Mucosa of gallbladder (tissue), 1 donor: ENCODE results near the gene TRPM4. TPM values are rescaled to one million over a fixed set of nuclear protein-coding genes. Genes with fewer than 3 reads are reported as not detected.

Experiments
- DNase-seq: peaks from one replicate; pipeline ENCODE4 v3.0.0-alpha.2; 2020; ENCODE audit warnings: low spot score
- total RNA-seq: library from RNA; stranded (reverse); gene quantifications from one replicate; pipeline ENCODE4 v1.2.1, GENCODE V29; 2021
- donor health status: DM: no; HTN: no; CAD: no.

Gene TRPM4
- total RNA-seq, 1 donor from 2014 or later, result 145 TPM

DNA sequence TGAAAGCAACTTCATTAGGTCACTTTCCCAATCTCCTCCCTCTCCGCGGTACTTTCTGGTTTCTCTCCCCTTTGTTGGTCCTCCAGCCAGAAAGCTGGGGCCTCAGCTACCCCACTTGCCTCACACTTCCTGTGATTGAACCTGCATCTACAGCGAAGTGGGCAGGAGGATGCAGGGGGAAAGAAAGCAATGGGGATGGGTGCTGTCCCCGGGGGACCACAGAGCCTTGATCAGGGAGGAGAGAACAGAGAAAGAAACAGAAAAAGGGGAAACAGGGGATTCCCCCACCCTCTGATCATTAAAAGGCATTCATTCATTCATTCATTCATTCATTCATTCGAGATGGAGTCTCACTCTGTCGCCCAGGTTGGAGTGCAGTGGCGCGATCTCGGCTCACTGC, 74.2 kb downstream of the TRPM4 start:
- DNase-seq, result no peak

DNA sequence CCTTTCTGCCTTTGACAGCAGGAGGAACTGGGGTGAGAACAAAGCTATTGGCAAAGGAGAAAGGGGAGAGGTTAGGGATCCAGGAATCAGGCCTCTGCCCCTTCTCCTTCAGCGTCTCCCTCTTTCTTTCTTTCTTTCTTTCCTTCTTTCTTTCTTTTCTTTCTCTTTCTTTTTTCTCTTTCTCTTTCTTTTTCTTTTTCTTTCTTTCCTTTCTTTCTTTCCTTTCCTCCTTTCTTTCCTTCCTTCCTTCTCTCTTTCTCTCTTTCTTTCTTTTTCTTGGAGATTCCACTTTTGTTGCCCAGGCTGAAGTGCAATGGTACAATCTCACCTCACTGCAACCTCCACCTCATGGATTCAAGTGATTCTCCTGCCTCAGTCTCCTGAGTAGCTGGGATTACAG, 75.6 kb downstream of the TRPM4 start:
- no peak for DNase-seq

- no peak for DNase-seq
Observed at GRCh38 chr19:49241769-49242168, 84.2 kb downstream of the TRPM4 start.

GRCh38 chr19:49243129-49243528, 85.5 kb downstream of the TRPM4 start:
- DNase-seq, result no peak

DNA sequence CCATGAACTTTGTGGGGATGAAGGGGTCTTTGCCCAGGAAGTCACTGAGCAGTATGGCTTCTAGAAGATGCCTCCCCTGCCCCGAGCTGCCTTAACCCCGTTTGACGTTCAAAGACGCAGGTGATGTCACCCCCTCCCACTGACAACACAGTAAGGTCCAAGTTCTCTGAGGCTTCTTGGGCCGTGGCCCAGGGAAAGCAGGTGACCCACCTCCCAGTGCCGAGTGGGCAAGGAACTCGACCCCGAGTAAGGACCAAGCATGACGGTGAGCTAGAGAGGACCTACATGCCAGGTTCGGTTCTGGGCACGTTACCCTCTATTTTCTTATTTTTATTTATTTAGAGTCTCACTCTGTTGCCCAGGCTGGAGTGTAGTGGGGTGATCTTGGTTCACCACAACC, 86.1 kb downstream of the TRPM4 start:
- DNase-seq, result no peak

DNA sequence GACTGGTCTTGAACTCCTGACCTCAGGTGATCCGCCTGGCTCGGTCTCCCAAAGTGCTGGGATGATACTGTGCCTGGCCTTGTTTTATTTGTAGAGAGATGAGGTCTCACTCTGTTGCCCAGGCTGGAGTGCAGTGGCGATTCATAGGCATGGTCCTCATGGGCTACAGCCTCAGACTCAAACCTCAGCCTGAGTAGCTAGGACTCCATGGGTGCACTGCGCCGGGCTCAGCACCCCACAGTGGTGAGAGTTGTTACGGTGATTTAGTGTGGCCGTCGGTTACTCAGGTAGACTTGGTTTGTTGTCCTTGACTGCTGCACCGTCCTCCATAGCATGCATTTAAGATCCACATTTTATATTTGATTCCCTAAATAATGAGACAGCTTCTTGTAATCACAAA, 86.7 kb downstream of the TRPM4 start:
- no peak for DNase-seq

GRCh38 chr19:49247676-49248075, 90.1 kb downstream of the TRPM4 start:
- no peak for DNase-seq

DNA sequence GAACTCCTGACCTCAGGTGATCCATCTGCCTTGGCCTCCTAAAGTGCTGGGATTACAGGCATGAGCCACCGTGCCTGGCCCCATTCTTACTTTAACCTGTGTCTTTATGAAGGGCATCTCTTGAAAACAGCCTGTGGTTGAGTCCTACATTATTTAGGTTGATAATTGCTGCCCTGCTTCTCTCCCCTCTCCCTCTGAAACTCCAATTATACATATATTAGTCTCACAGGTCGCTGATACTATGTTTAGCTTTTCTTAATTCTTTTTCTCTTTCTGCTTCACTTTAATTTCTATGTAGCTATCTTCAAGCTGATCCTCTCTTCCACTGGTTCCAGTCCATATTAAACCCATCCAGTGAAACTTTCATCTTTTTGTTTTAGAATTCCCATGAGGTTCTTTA, 92.3 kb downstream of the TRPM4 start:
- no peak for DNase-seq

DNA sequence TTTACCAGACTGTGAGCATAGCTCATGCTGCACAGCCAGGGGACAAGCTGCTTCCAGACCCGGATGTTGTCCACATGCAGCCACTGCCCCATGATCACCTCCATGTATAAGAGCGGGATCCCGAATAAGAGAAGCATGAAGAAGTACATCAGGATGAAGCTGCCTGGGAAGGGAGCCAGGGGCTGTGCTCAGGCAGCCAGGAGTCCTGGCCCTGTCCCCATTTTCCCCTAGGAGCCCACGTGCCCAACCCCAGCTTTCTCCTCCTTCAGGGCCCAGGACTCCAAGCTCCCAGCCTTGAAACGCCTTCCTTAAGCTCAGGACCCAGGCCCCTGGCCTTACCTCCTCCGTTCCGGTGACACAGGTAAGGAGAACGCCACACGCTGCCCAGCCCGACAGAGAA, 98.1 kb downstream of the TRPM4 start:
- DNase-seq, result no peak

DNA sequence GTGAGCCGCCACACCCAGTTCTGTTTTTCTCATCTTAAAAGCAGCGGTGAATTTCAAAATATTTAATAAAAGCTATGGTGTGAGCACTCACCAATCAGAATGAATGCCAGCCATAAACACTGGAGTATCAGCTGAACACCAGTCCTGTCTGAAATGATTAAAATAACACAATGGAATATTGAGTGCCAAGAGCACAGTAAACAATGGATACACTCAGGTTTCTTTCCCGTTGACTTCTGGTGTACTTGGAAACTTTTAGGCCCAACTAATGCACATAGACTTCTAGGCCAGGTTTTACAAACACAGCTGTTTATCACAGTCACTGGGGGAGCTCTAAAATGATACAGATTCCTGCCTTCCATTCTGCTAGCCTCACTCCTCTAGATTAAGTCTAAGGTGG, 99.1 kb downstream of the TRPM4 start:
- no peak for DNase-seq

Other genes with a start within 250 kb of the TRPM4 start
- 1.9 TPM for gene DHDH, start 224.1 kb upstream of the TRPM4 start, total RNA-seq
- gene BAX, start 202.9 kb upstream of the TRPM4 start, total RNA-seq, result 110 TPM
- 4,398 TPM for gene FTL, start 192.5 kb upstream of the TRPM4 start, total RNA-seq
- 41.3 TPM for gene GYS1, start 164.5 kb upstream of the TRPM4 start, total RNA-seq
- 60.3 TPM for gene RUVBL2, start 163.9 kb upstream of the TRPM4 start, total RNA-seq
- gene LHB, start 140.7 kb upstream of the TRPM4 start, total RNA-seq, result not detected
- not detected for gene CGB3, start 133.5 kb upstream of the TRPM4 start, total RNA-seq
- gene CGB2, start 125.9 kb upstream of the TRPM4 start, total RNA-seq, result not detected
- not detected for gene CGB1, start 120.9 kb upstream of the TRPM4 start, total RNA-seq
- gene CGB5, start 113.9 kb upstream of the TRPM4 start, total RNA-seq, result not detected
- not detected for gene CGB8, start 108.7 kb upstream of the TRPM4 start, total RNA-seq
- 0.14 TPM for gene CGB7, start 100.0 kb upstream of the TRPM4 start, total RNA-seq
- gene NTF4, start 93.0 kb upstream of the TRPM4 start, total RNA-seq, result 0.26 TPM
- gene KCNA7, start 85.1 kb upstream of the TRPM4 start, total RNA-seq, result not detected
- gene SNRNP70, start 72.3 kb upstream of the TRPM4 start, total RNA-seq, result 300 TPM
- gene LIN7B, start 43.4 kb upstream of the TRPM4 start, total RNA-seq, result 6.8 TPM
- 2.7 TPM for gene C19orf73, start 38.6 kb upstream of the TRPM4 start, total RNA-seq
- gene PPFIA3, start 38.2 kb upstream of the TRPM4 start, total RNA-seq, result 9.7 TPM
- gene HRC, start 2.4 kb upstream of the TRPM4 start, total RNA-seq, result 2.1 TPM
- gene SLC6A16, start 167.4 kb downstream of the TRPM4 start, total RNA-seq, result 0.86 TPM
- 27.5 TPM for gene CD37, start 177.6 kb downstream of the TRPM4 start, total RNA-seq
- 18.0 TPM for gene TEAD2, start 204.6 kb downstream of the TRPM4 start, total RNA-seq
- not detected for gene DKKL1, start 206.1 kb downstream of the TRPM4 start, total RNA-seq
- not detected for gene KASH5, start 230.5 kb downstream of the TRPM4 start, total RNA-seq